GM12878 (cell line): Measurements from ENCODE around the gene AGAP1. TPM values are rescaled to one million over a fixed set of nuclear protein-coding genes. Genes with fewer than 3 reads are reported as not detected.

Experiments used
- CUX1 ChIP-seq: IDR thresholded peaks from 2 replicates; pipeline ENCODE4 v1.6.1; 2012; ENCODE audit warnings: improper control_type of control experiment, low read depth, low read length; ENCODE audit not compliant: insufficient replicate concordance
- GABPA ChIP-seq: IDR thresholded peaks from 2 replicates; pipeline ENCODE4 v1.6.1; 2014; ENCODE audit warnings: antibody characterized with exemption, low read depth, mild to moderate bottlenecking, inconsistent platforms
- IRF3 ChIP-seq: fragments of 450-650 bp; IDR thresholded peaks from 2 replicates; pipeline ENCODE4 v1.6.1; 2014; ENCODE audit warnings: mild to moderate bottlenecking
- IRF4 ChIP-seq: IDR thresholded peaks from 2 replicates; pipeline ENCODE4 v1.6.1; 2011; ENCODE audit warnings: low read depth, low read length
- MYC ChIP-seq: IDR thresholded peaks from 2 replicates; pipeline ENCODE4 v1.6.1; 2011; ENCODE audit warnings: mild to moderate bottlenecking, low read length, moderate library complexity, inconsistent platforms; ENCODE audit not compliant: insufficient read depth, insufficient replicate concordance, insufficient read length, severe bottlenecking
- ZBTB11 ChIP-seq: fragments of 450-650 bp; formaldehyde crosslinking; IDR thresholded peaks from 2 replicates; pipeline ENCODE4 v1.5.0; 2022; ENCODE audit warnings: mild to moderate bottlenecking, missing genetic modification characterization
- ZNF622 ChIP-seq: fragments of 450-650 bp; IDR thresholded peaks from 2 replicates; pipeline ENCODE4 v1.6.1; 2017; ENCODE audit warnings: mild to moderate bottlenecking, inconsistent platforms
- polyA plus RNA-seq, 11 experiments: library from polyadenylated mRNA; depleted of rRNA in 4 of 11; unstranded in 6 of 11; stranded (reverse) in 5 of 11; fragments of >200 nt; fragmentation: Nextera tagmentation in 4 of 11; fragmentation: Illumina TruSeq in 1 of 11; extraction: Ambion mirVana in 4 of 11; extraction: Trizol in 1 of 11; gene quantifications; 1 replicate in 1 of 11; 2 replicates in 10 of 11; pipeline versions ENCODE4 v1.2.1 to v1.2.3, GENCODE V29; 2011 to 2016; ENCODE audit warnings: inconsistent platforms in 2 of 11, missing spikeins in 2 of 11, low read depth in 1 of 11
- total RNA-seq, 4 experiments: library from RNA; depleted of rRNA in 3 of 4; stranded (reverse); fragments of >200 nt in 3 of 4; fragmentation: Illumina TruSeq in 1 of 4; extraction: Trizol in 1 of 4; gene quantifications; 2 replicates each; pipeline versions ENCODE4 v1.2.1 to v1.2.3, GENCODE V29; 2013 to 2021

Gene AGAP1
- total and polyA plus RNA-seq, 10 of the 15 experiments (the other 5 are each of a cell fraction or from before 2014, with no cell fraction given), result 0.05 to 0.15 (median 0.06) TPM; not detected in 7

- TF ChIP-seq ZBTB11 (CRISPR knock-in tag) (no peak), MYC (no peak), IRF3 (no peak), ZNF622 (no peak), GABPA (no peak), CUX1 (no peak), IRF4 (no peak)
Measured at GRCh38 chr2:235523486-235524150, 29.8 kb downstream of the AGAP1 start (continued).
